Naive thymus-derived CD4-positive, alpha-beta T cell (primary cell): ENCODE data around the gene ADAR. TPM values are rescaled to one million over a fixed set of nuclear protein-coding genes. Genes with fewer than 3 reads are reported as not detected.
A peak's percentile ranks its signal among the peaks of the same experiment; 100 is the strongest.

Source experiments
- ATAC-seq: fragments of 150-1000 bp; cut with Tn5 transposase; 2 replicates; pipeline ENCODE4 v1.10.0; 2021; ENCODE audit warnings: mild to moderate bottlenecking, moderate library complexity
- CTCF ChIA-PET: fragments of 350-600 bp; sonication (Branson Sonifier 250); formaldehyde crosslinking; loops from one replicate; lab custom pipeline; 2021; ENCODE audit warnings: antibody characterized with exemption; lab: Charles Lee
- POLR2A ChIA-PET: fragments of 350-600 bp; sonication (Branson Sonifier 250); formaldehyde crosslinking; loops from one replicate; lab custom pipeline; 2021; ENCODE audit warnings: antibody characterized with exemption, inconsistent platforms; lab: Charles Lee
- DNase-seq, 9 donors: peaks; one replicate each; pipeline versions ENCODE4 v3.0.0 to v3.0.0-alpha.2; 2020 to 2022; ENCODE audit warnings: mixed read lengths in 1 of 9
- H3K27ac ChIP-seq: one replicate; pipeline ENCODE4 v1.7.0; 2013; ENCODE audit warnings: mild to moderate bottlenecking, low read depth, low read length, moderate library complexity
- H3K27me3 ChIP-seq, 2 donors: one replicate each; pipeline ENCODE4 v1.7.0; 2013; ENCODE audit warnings: low read length in 2 of 2, mild to moderate bottlenecking in 2 of 2, moderate library complexity in 2 of 2; ENCODE audit not compliant: control insufficient read depth in 2 of 2, insufficient read depth in 2 of 2
- H3K36me3 ChIP-seq, 3 experiments: 1 replicate in 2 of 3; 2 replicates in 1 of 3; pipeline ENCODE4 v1.7.0; 2013; ENCODE audit warnings: low read length in 3 of 3, mild to moderate bottlenecking in 3 of 3, moderate library complexity in 1 of 3; ENCODE audit not compliant: insufficient read depth in 3 of 3, control insufficient read depth in 2 of 3
- H3K4me1 ChIP-seq, 2 donors: one replicate each; pipeline ENCODE4 v1.7.0; 2013; ENCODE audit warnings: low read length in 2 of 2, mild to moderate bottlenecking in 2 of 2, moderate library complexity in 1 of 2; ENCODE audit not compliant: control insufficient read depth in 2 of 2, insufficient read depth in 2 of 2
- H3K4me3 ChIP-seq: 2 replicates; pipeline ENCODE4 v1.7.0; 2013; ENCODE audit warnings: mild to moderate bottlenecking, low read length
- H3K9me3 ChIP-seq, 3 experiments: 1 replicate in 2 of 3; 2 replicates in 1 of 3; pipeline ENCODE4 v1.7.0; 2013; ENCODE audit warnings: low read length in 3 of 3; ENCODE audit not compliant: control insufficient read depth in 2 of 3
- H3K27ac Mint-ChIP-seq, 9 donors: one replicate each; pipeline ENCODE4 v1.8.0; 2020 to 2022; ENCODE audit warnings: mixed read lengths in 9 of 9, mild to moderate bottlenecking in 8 of 9, moderate library complexity in 5 of 9, inconsistent platforms in 2 of 9
- H3K27me3 Mint-ChIP-seq, 5 donors: one replicate each; pipeline ENCODE4 v1.8.0; 2021 to 2022; ENCODE audit warnings: mixed read lengths in 5 of 5, mild to moderate bottlenecking in 1 of 5
- H3K36me3 Mint-ChIP-seq, 5 donors: one replicate each; pipeline ENCODE4 v1.8.0; 2020 to 2022; ENCODE audit warnings: mixed read lengths in 5 of 5, mild to moderate bottlenecking in 3 of 5, inconsistent platforms in 1 of 5
- H3K4me1 Mint-ChIP-seq, 7 donors: one replicate each; pipeline ENCODE4 v1.8.0; 2020 to 2022; ENCODE audit warnings: mixed read lengths in 7 of 7, mild to moderate bottlenecking in 3 of 7, inconsistent platforms in 1 of 7
- H3K4me3 Mint-ChIP-seq, 10 donors: one replicate each; pipeline ENCODE4 v1.8.0; 2020 to 2022; ENCODE audit warnings: mild to moderate bottlenecking in 10 of 10, mixed read lengths in 10 of 10, moderate library complexity in 6 of 10, inconsistent platforms in 2 of 10
- H3K9me3 Mint-ChIP-seq, 11 donors: one replicate each; pipeline ENCODE4 v1.8.0; 2020 to 2022; ENCODE audit warnings: mixed read lengths in 11 of 11, mild to moderate bottlenecking in 4 of 11, inconsistent platforms in 1 of 11, moderate library complexity in 1 of 11
- intact Hi-C, 2 donors: fragments of 100-400 bp; cut with micrococcal nuclease; formaldehyde crosslinking; loops; one replicate each; pipeline ENCODE4 v1.15.1; 2023
- polyA plus RNA-seq, 2 donors: library from polyadenylated mRNA; unstranded; fragments of 300-500 nt; fragmentation: Illumina TruSeq; gene quantifications; one replicate each; pipeline ENCODE4 v1.2.3, GENCODE V29; 2021
- total RNA-seq, 6 experiments: library from RNA in 5 of 6; stranded (reverse) in 5 of 6; gene quantifications; 1 replicate in 5 of 6; 2 replicates in 1 of 6; pipeline ENCODE4 v1.2.3 and lab custom pipeline; 2021 to 2026

The ADAR gene
- total and polyA plus RNA-seq, 7 experiments from 2014 or later, result 101 to 408 (median 220) TPM

DNA sequence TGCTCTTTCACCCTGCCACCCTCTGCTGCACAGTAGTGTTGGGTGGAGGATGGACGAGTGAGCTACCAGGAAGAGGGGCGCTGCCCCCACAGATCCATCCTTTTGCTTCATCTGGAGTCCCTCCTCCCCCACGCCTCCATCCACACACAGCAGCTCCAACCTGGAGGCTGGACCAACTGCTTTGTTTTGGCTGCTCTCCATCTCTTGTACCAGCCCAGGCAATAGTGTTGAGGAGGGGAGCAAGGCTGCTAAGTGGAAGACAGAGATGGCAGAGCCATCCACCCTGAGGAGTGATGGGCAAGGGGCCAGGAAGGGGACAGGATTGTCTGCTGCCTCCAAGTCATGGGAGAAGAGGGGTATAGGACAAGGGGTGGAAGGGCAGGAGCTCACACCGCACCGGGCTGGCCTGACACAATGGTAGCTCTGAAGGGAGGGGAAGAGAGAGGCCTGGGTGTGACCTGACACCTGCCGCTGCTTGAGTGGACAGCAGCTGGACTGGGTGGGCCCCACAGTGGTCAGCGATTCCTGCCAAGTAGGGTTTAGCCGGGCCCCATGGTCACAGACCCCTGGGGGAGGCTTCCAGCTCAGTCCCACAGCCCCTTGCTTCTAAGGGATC lies 31.9 kb downstream of the ADAR start:
- H3K9me3 ChIP-seq, result no peaks in the 10 kb centered on the region
- H3K4me1 ChIP-seq, result no peaks in the 10 kb centered on the region
- POLR2A ChIA-PET, result no interaction called here
- H3K27ac ChIP-seq, result no peak overlapping the region
- peak overlapping the region in 3 of 9 donors; percentile 2 to 49 (median 48) for H3K27ac Mint-ChIP-seq
- H3K36me3 Mint-ChIP-seq, result peaks cover 0 to 15% (median 0%) of the 10 kb centered on the region in 5 donors
- H3K27me3 ChIP-seq, result no peaks in the 10 kb centered on the region
- intact Hi-C loops, result no loop called here
- CTCF ChIA-PET, result interaction anchor here (1.1 kb wide), 1 partner anchor 16 kb away, joined by 3 read pairs; no protein-coding TSS in a partner anchor
- peaks cover 0 to 6% (median 0%) of the 10 kb centered on the region in 5 donors for H3K27me3 Mint-ChIP-seq
- ATAC-seq, result no peak
- H3K9me3 Mint-ChIP-seq, result peaks cover 0 to 1% (median 0%) of the 10 kb centered on the region in 11 donors
- peaks cover 0 to 32% (median 4%) of the 10 kb centered on the region in 3 experiments for H3K36me3 ChIP-seq
- no peak overlapping the region for H3K4me3 ChIP-seq
- DNase-seq, result no peak
- H3K4me3 Mint-ChIP-seq, result no peak overlapping the region
- peaks cover 0 to 16% (median 0%) of the 10 kb centered on the region in 7 donors for H3K4me1 Mint-ChIP-seq

DNA sequence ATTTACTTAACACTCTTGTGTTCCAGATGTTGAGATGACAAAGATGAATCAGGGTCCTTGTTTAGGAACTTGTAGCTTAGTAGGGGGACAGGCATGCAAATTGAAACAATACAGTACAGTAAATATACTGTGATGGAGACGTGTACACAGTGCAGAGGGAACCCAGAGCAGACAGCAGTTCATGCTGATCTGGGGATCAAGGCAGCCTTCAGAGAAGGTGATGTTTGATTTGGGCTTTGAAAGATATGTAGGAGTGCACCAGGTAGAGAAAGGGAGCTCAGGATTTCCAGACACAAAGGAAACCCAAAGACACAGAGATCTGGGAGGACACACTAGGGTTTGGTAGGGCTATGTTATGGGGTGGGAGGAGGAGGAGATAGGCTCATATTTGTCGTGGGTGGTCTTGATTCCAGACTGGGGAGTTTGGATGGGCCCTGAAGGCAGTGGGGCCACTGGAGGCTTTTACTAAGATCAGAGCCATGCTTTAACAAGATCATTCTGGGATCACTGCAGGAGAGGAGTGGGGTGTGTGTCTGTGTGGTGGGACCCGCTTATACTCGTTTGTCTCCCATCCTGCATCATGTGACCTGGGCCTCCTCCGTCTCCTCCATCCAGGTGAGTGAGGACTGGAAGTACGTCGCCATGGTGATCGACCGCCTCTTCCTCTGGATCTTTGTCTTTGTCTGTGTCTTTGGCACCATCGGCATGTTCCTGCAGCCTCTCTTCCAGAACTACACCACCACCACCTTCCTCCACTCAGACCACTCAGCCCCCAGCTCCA lies 32.6 kb downstream of the ADAR start:
- CTCF ChIA-PET, result interaction anchor here (1.1 kb wide), 1 partner anchor 16 kb away, joined by 3 read pairs; no protein-coding TSS in a partner anchor
- Histone ChIP-seq H3K4me1 (no peaks in the 10 kb centered on the region), H3K27ac (no peak overlapping the region), H3K9me3 (no peaks in the 10 kb centered on the region), H3K36me3 (peaks cover 0 to 25% (median 0%) of the 10 kb centered on the region in 3 experiments), H3K4me3 (no peak overlapping the region), H3K27me3 (no peaks in the 10 kb centered on the region)
- intact Hi-C loops, result no loop called here
- Mint-ChIP-seq H3K36me3 (peaks cover 0 to 14% (median 0%) of the 10 kb centered on the region in 5 donors), H3K27me3 (peaks cover 0 to 9% (median 0%) of the 10 kb centered on the region in 5 donors), H3K4me1 (peaks cover 0 to 16% (median 0%) of the 10 kb centered on the region in 7 donors), H3K9me3 (peaks cover 0 to 1% (median 0%) of the 10 kb centered on the region in 11 donors), H3K4me3 (no peak overlapping the region), H3K27ac (peak overlapping the region in 4 of 9 donors; percentile 2 to 55 (median 38))
- DNase-seq, result no peak
- no peak for ATAC-seq
- POLR2A ChIA-PET, result interaction anchor here (0.6 kb wide), 1 partner anchor 211 kb away, joined by 3 read pairs; no protein-coding TSS in a partner anchor

DNA sequence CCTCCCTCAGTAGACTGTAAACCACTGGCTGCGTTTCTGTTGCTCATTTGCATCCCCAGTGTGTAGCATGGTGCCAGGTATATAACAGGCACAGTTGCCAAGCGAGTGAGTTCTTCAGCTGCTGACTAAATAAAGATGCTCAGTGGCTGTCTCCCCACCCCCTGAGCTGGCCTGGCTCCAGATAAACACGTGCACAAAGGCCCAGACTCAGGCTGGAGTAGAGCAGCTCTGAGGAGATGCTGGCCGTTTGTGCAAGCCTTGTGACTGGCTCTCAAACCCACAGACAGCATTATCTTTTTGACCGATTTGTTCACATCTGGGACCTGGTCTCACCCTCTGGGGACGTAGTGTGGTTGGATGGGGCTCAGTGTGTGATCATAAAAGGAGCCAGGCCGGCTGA lies 33.3 kb downstream of the ADAR start:
- no peak overlapping the region for H3K27ac ChIP-seq
- ATAC-seq, result no peak
- H3K4me1 ChIP-seq, result no peaks in the 10 kb centered on the region
- intact Hi-C loops, result no loop called here
- Mint-ChIP-seq H3K9me3 (peaks cover 0 to 1% (median 0%) of the 10 kb centered on the region in 11 donors), H3K27me3 (peaks cover 0 to 9% (median 4%) of the 10 kb centered on the region in 5 donors), H3K36me3 (peaks cover 0 to 12% (median 0%) of the 10 kb centered on the region in 5 donors), H3K27ac (peak overlapping the region in 2 of 9 donors; percentile 16 to 54), H3K4me3 (no peak overlapping the region), H3K4me1 (peaks cover 0 to 16% (median 0%) of the 10 kb centered on the region in 7 donors)
- CTCF ChIA-PET, result interaction anchor here (1.1 kb wide), 1 partner anchor 15 kb away, joined by 3 read pairs; no protein-coding TSS in a partner anchor
- no peak for DNase-seq
- H3K9me3 ChIP-seq, result no peaks in the 10 kb centered on the region
- H3K4me3 ChIP-seq, result no peak overlapping the region
- H3K36me3 ChIP-seq, result peaks cover 0 to 19% (median 0%) of the 10 kb centered on the region in 3 experiments
- POLR2A ChIA-PET, result interaction anchor here (0.6 to 1.6 kb wide), 2 partner anchors 32 to 168 kb away, joined by 4 read pairs; no protein-coding TSS in a partner anchor
- H3K27me3 ChIP-seq, result no peaks in the 10 kb centered on the region

DNA sequence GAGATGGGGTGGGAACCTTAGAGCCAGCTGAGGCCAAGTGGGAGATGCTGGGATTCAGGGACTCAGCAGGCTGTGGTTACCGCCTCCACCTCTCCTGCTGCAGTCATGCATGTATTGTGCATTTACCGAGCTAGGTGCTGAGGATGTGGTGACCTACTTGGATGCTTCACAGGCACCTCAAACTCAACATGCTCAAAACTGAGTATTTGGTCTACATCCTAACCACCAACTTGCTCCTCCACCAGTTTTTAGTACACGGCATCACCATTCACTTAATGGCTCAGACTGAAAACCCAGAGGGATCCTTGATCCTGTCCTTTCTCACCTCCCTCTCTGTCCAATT lies 34.8 kb downstream of the ADAR start:
- intact Hi-C loops, result no loop called here
- peaks cover 2 to 13% (median 8%) of the 10 kb centered on the region in 5 donors for H3K27me3 Mint-ChIP-seq
- peaks cover 0 to 3% of the 10 kb centered on the region in 2 donors for H3K4me1 ChIP-seq
- H3K4me3 ChIP-seq, result no peak overlapping the region
- no peak overlapping the region for H3K27ac ChIP-seq
- peaks cover 0 to 11% (median under 1%) of the 10 kb centered on the region in 7 donors for H3K4me1 Mint-ChIP-seq
- H3K27me3 ChIP-seq, result peaks cover 0 to 4% of the 10 kb centered on the region in 2 donors
- no peaks in the 10 kb centered on the region for H3K9me3 ChIP-seq
- peak overlapping the region in 1 of 9 donors; percentile 78 for H3K27ac Mint-ChIP-seq
- peak overlapping the region in 2 of 10 donors; percentile 7 to 41 for H3K4me3 Mint-ChIP-seq
- H3K36me3 ChIP-seq, result peaks cover 0 to 3% (median 0%) of the 10 kb centered on the region in 3 experiments
- no peak for ATAC-seq
- CTCF ChIA-PET, result interaction anchor here (1.6 kb wide), 1 partner anchor 32 kb away, joined by 5 read pairs; no protein-coding TSS in a partner anchor
- POLR2A ChIA-PET, result interaction anchor here (1.6 kb wide), 1 partner anchor 34 kb away, joined by 4 read pairs; no protein-coding TSS in a partner anchor
- peaks cover 0 to 1% (median 0%) of the 10 kb centered on the region in 11 donors for H3K9me3 Mint-ChIP-seq
- no peak for DNase-seq
- no peaks in the 10 kb centered on the region for H3K36me3 Mint-ChIP-seq

DNA sequence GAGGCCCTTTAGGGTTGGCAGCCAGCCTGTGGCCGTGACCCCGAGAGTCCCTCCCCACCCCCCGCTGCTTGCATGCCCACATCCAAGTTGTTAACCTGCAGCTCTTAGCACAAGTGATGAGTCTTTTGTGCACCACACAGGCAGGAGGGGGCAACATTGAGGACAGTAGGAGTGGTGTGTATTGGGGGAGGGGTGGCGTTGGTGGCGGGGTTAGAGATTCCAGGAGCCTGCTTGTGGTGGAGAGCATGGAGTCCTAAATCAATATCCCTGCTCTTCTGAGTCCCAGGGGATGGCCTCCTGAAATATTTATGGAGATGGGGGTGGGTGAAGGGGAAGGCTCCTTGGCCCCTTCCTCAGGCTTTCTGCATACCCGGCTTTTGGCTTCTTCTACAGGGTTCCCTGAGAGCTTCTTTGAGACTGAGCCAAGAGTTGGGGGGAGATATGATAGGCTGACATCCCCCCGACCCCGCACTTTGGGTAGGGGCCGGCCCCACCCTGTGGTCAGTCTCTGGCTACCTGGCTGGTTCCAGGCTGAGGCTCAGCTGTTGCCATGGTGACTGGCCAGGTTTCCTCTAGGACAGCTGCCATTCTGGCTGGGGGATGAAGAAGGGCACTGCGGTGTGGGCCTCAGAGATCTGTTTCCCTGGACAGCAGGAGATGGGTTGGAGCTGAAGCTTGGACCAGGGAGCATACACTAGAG lies 35.4 kb downstream of the ADAR start:
- CTCF ChIA-PET, result interaction anchor here (1.6 kb wide), 1 partner anchor 33 kb away, joined by 5 read pairs; no protein-coding TSS in a partner anchor

DNA sequence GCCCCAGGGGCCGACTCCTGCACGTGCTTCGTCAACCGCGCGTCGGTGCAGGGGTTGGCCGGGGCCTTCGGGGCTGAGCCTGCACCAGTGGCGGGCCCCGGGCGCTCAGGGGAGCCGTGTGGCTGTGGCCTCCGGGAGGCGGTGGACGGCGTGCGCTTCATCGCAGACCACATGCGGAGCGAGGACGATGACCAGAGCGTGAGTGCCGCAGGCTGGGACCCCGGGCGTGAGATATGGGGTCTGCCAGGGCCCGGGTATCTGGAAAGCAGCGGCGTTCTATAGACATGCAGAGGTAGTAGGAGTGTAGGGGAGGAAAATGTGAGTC lies 36.1 kb downstream of the ADAR start:
- DNase-seq, result no peak
- CTCF ChIA-PET, result interaction anchor here (1.6 kb wide), 1 partner anchor 34 kb away, joined by 5 read pairs; no protein-coding TSS in a partner anchor
- Mint-ChIP-seq H3K9me3 (peaks cover 0 to 2% (median 0%) of the 10 kb centered on the region in 11 donors), H3K4me1 (peaks cover 0 to 14% (median 7%) of the 10 kb centered on the region in 7 donors), H3K27ac (no peak overlapping the region), H3K27me3 (peaks cover 13 to 25% (median 17%) of the 10 kb centered on the region in 5 donors), H3K4me3 (no peak overlapping the region), H3K36me3 (no peaks in the 10 kb centered on the region)
- Histone ChIP-seq H3K36me3 (no peaks in the 10 kb centered on the region), H3K4me3 (no peak overlapping the region), H3K9me3 (no peaks in the 10 kb centered on the region), H3K4me1 (peaks cover 3 to 9% of the 10 kb centered on the region in 2 donors), H3K27ac (no peak overlapping the region), H3K27me3 (peaks cover 0 to 14% of the 10 kb centered on the region in 2 donors)
- ATAC-seq, result no peak
- POLR2A ChIA-PET, result no interaction called here
- intact Hi-C loops, result no loop called here

More for the DNA sequence above, 35.4 kb downstream of the ADAR start:
- Histone ChIP-seq H3K27ac (no peak overlapping the region), H3K9me3 (no peaks in the 10 kb centered on the region), H3K36me3 (no peaks in the 10 kb centered on the region), H3K4me3 (no peak overlapping the region), H3K27me3 (peaks cover 0 to 8% of the 10 kb centered on the region in 2 donors), H3K4me1 (peaks cover under 1 to 8% of the 10 kb centered on the region in 2 donors)
- Mint-ChIP-seq H3K36me3 (no peaks in the 10 kb centered on the region), H3K9me3 (peaks cover 0 to 1% (median 0%) of the 10 kb centered on the region in 11 donors), H3K4me3 (no peak overlapping the region), H3K27me3 (peaks cover 7 to 18% (median 11%) of the 10 kb centered on the region in 5 donors), H3K4me1 (peaks cover 0 to 11% (median 4%) of the 10 kb centered on the region in 7 donors), H3K27ac (no peak overlapping the region)
- intact Hi-C loops, result no loop called here
- ATAC-seq, result no peak
- no peak for DNase-seq
- POLR2A ChIA-PET, result no interaction called here
